ENCODE data around the gene FGL2.

- TF ChIP-seq POLR2A (IDR thresholded peaks at IDR 0.05), result no peak
- no peak for TF ChIP-seq CTCF (IDR thresholded peaks at IDR 0.05)
These were observed 23.2 kb upstream of the FGL2 start for GRCh38 chr7:77222819-77223218.

All from testis (tissue), 2 donors.